ENCODE results near the gene CASP6. TPM values are rescaled to one million over a fixed set of nuclear protein-coding genes. Genes with fewer than 3 reads are reported as not detected.

CASP6 gene
- total and polyA plus RNA-seq, 2 of the 8 experiments (the other 6 are each of a cell fraction or from before 2014, with no cell fraction given) = 29.5 to 35.1 TPM

DNA sequence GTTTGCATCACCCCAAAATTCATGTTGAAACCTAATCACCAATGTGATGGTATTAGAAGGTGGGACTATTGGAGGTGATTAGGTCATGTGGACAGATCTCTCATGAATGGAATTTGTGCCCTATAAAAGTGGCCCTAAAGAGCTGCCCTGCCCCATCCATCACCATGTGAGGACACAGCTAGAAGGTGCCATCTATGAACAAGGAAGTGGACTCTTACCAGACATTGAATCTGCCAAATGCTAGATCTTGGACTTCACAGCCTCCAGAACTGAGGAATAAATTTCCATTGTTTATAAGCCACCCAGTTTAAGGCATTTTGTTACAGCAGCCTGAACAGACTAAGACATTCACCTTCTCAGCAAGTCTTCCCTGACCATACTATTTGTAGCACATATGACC, 19.1 kb upstream of the CASP6 start (continued):
- TF ChIP-seq, protein P1, sequence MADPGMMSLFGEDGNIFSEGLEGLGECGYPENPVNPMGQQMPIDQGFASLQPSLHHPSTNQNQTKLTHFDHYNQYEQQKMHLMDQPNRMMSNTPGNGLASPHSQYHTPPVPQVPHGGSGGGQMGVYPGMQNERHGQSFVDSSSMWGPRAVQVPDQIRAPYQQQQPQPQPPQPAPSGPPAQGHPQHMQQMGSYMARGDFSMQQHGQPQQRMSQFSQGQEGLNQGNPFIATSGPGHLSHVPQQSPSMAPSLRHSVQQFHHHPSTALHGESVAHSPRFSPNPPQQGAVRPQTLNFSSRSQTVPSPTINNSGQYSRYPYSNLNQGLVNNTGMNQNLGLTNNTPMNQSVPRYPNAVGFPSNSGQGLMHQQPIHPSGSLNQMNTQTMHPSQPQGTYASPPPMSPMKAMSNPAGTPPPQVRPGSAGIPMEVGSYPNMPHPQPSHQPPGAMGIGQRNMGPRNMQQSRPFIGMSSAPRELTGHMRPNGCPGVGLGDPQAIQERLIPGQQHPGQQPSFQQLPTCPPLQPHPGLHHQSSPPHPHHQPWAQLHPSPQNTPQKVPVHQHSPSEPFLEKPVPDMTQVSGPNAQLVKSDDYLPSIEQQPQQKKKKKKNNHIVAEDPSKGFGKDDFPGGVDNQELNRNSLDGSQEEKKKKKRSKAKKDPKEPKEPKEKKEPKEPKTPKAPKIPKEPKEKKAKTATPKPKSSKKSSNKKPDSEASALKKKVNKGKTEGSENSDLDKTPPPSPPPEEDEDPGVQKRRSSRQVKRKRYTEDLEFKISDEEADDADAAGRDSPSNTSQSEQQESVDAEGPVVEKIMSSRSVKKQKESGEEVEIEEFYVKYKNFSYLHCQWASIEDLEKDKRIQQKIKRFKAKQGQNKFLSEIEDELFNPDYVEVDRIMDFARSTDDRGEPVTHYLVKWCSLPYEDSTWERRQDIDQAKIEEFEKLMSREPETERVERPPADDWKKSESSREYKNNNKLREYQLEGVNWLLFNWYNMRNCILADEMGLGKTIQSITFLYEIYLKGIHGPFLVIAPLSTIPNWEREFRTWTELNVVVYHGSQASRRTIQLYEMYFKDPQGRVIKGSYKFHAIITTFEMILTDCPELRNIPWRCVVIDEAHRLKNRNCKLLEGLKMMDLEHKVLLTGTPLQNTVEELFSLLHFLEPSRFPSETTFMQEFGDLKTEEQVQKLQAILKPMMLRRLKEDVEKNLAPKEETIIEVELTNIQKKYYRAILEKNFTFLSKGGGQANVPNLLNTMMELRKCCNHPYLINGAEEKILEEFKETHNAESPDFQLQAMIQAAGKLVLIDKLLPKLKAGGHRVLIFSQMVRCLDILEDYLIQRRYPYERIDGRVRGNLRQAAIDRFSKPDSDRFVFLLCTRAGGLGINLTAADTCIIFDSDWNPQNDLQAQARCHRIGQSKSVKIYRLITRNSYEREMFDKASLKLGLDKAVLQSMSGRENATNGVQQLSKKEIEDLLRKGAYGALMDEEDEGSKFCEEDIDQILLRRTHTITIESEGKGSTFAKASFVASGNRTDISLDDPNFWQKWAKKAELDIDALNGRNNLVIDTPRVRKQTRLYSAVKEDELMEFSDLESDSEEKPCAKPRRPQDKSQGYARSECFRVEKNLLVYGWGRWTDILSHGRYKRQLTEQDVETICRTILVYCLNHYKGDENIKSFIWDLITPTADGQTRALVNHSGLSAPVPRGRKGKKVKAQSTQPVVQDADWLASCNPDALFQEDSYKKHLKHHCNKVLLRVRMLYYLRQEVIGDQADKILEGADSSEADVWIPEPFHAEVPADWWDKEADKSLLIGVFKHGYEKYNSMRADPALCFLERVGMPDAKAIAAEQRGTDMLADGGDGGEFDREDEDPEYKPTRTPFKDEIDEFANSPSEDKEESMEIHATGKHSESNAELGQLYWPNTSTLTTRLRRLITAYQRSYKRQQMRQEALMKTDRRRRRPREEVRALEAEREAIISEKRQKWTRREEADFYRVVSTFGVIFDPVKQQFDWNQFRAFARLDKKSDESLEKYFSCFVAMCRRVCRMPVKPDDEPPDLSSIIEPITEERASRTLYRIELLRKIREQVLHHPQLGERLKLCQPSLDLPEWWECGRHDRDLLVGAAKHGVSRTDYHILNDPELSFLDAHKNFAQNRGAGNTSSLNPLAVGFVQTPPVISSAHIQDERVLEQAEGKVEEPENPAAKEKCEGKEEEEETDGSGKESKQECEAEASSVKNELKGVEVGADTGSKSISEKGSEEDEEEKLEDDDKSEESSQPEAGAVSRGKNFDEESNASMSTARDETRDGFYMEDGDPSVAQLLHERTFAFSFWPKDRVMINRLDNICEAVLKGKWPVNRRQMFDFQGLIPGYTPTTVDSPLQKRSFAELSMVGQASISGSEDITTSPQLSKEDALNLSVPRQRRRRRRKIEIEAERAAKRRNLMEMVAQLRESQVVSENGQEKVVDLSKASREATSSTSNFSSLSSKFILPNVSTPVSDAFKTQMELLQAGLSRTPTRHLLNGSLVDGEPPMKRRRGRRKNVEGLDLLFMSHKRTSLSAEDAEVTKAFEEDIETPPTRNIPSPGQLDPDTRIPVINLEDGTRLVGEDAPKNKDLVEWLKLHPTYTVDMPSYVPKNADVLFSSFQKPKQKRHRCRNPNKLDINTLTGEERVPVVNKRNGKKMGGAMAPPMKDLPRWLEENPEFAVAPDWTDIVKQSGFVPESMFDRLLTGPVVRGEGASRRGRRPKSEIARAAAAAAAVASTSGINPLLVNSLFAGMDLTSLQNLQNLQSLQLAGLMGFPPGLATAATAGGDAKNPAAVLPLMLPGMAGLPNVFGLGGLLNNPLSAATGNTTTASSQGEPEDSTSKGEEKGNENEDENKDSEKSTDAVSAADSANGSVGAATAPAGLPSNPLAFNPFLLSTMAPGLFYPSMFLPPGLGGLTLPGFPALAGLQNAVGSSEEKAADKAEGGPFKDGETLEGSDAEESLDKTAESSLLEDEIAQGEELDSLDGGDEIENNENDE (IDR thresholded peaks at IDR 0.05; ENCODE audit: insufficient replicate concordance, low read length) = no peak
- TF ChIP-seq HDAC6 (IDR thresholded peaks at IDR 0.05; ENCODE audit: low read depth, low read length) = no peak
- no peak for TF ChIP-seq SIX5 (IDR thresholded peaks at IDR 0.05; ENCODE audit: low read depth, low read length)
- TF ChIP-seq EGR1 (IDR thresholded peaks at IDR 0.05; ENCODE audit: borderline replicate concordance, low read depth, low read length) = no peak
- TF ChIP-seq, protein P2, sequence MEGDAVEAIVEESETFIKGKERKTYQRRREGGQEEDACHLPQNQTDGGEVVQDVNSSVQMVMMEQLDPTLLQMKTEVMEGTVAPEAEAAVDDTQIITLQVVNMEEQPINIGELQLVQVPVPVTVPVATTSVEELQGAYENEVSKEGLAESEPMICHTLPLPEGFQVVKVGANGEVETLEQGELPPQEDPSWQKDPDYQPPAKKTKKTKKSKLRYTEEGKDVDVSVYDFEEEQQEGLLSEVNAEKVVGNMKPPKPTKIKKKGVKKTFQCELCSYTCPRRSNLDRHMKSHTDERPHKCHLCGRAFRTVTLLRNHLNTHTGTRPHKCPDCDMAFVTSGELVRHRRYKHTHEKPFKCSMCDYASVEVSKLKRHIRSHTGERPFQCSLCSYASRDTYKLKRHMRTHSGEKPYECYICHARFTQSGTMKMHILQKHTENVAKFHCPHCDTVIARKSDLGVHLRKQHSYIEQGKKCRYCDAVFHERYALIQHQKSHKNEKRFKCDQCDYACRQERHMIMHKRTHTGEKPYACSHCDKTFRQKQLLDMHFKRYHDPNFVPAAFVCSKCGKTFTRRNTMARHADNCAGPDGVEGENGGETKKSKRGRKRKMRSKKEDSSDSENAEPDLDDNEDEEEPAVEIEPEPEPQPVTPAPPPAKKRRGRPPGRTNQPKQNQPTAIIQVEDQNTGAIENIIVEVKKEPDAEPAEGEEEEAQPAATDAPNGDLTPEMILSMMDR (IDR thresholded peaks at IDR 0.05; ENCODE audit: control extremely low read depth in 1 of 3, insufficient read depth in 1 of 3, low read depth in 1 of 3, low read length in 3 of 3) = no peak
- TF ChIP-seq POLR2A (IDR thresholded peaks at IDR 0.05; ENCODE audit: control extremely low read depth in 1 of 2, low read depth in 2 of 2, low read length in 2 of 2) = no peak
- TF ChIP-seq MAFK (IDR thresholded peaks at IDR 0.05; ENCODE audit: low read depth, low read length) = no peak
- TF ChIP-seq CREB1 (IDR thresholded peaks at IDR 0.05) = no peak
- no peak for TF ChIP-seq POU5F1 (IDR thresholded peaks at IDR 0.05; ENCODE audit: low read depth, low read length)
- TF ChIP-seq RFX5 (IDR thresholded peaks at IDR 0.05; ENCODE audit: borderline replicate concordance, low read depth, low read length) = no peak
